ENCODE results near the gene GSE1. TPM values are rescaled to one million over a fixed set of nuclear protein-coding genes. Genes with fewer than 3 reads are reported as not detected.
A peak's percentile ranks its signal among the peaks of the same experiment; 100 is the strongest.

GSE1 gene
- total RNA-seq, 1 experiment from 2014 or later = 124 TPM

- Mint-ChIP-seq H3K27me3 (ENCODE audit: low read depth) (no peaks in the 10 kb centered on the region), H3K4me1 (no peaks in the 10 kb centered on the region), H3K27ac (no peak overlapping the region), H3K36me3 (peaks cover 50% of the 10 kb centered on the region), H3K4me3 (no peak overlapping the region), H3K9me3 (no peaks in the 10 kb centered on the region)
- ATAC-seq (peak; percentile 53), DNase-seq (ENCODE audit: low spot score) (no peak)
- TF ChIP-seq ZNF219 (CRISPR knock-in tag; IDR thresholded peaks at IDR 0.05; ENCODE audit: borderline replicate concordance) (no peak), CBFB (CRISPR knock-in tag; IDR thresholded peaks at IDR 0.05; ENCODE audit: low read depth) (no peak), SOX15 (CRISPR knock-in tag; IDR thresholded peaks at IDR 0.05) (no peak), GTF2I (CRISPR knock-in tag; conservative IDR thresholded peaks at IDR 0.05) (no peak), MLX (CRISPR knock-in tag; IDR thresholded peaks at IDR 0.05) (no peak)
- TF ChIP-seq, protein P1, sequence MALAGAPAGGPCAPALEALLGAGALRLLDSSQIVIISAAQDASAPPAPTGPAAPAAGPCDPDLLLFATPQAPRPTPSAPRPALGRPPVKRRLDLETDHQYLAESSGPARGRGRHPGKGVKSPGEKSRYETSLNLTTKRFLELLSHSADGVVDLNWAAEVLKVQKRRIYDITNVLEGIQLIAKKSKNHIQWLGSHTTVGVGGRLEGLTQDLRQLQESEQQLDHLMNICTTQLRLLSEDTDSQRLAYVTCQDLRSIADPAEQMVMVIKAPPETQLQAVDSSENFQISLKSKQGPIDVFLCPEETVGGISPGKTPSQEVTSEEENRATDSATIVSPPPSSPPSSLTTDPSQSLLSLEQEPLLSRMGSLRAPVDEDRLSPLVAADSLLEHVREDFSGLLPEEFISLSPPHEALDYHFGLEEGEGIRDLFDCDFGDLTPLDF (CRISPR knock-in tag; IDR thresholded peaks at IDR 0.05) = no peak
- ChIA-PET CTCF (interaction anchor here (0.6 to 6.8 kb wide), 15 partner anchors 9 to 282 kb away, joined by 3 to 75 read pairs (median 3); partner anchors contain the start of gene GINS2), POLR2A (interaction anchor here (1.6 kb wide), 1 partner anchor 10 kb away, joined by 4 read pairs; no protein-coding TSS in a partner anchor)
These were observed 62.2 kb downstream of the GSE1 start for GRCh38 chr16:85675251-85675874.

DNA sequence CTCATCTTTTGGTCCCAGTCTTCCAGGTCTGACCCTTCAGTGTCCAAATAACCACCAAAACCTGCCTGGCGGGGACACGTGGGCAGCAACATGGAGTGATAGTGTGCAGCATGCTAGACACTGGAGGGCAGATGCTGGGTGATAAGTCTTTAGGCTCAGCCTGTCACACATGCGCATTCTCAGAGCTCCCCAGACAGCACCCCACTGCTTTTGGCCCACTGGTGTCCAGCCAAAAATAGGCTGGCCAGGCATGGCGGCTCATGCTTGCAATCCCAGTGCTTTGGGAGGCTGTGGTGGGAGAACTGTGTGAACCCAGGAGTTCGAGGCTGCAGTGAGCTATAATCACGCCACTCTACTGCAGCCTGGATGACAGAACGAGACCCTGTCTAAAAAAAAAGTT is 63.3 kb downstream of the GSE1 start:
- no peak overlapping the region for H3K4me3 Mint-ChIP-seq
- no peak for DNase-seq (ENCODE audit: low spot score)
- peaks cover 51% of the 10 kb centered on the region for H3K36me3 Mint-ChIP-seq
- TF ChIP-seq, protein P2, sequence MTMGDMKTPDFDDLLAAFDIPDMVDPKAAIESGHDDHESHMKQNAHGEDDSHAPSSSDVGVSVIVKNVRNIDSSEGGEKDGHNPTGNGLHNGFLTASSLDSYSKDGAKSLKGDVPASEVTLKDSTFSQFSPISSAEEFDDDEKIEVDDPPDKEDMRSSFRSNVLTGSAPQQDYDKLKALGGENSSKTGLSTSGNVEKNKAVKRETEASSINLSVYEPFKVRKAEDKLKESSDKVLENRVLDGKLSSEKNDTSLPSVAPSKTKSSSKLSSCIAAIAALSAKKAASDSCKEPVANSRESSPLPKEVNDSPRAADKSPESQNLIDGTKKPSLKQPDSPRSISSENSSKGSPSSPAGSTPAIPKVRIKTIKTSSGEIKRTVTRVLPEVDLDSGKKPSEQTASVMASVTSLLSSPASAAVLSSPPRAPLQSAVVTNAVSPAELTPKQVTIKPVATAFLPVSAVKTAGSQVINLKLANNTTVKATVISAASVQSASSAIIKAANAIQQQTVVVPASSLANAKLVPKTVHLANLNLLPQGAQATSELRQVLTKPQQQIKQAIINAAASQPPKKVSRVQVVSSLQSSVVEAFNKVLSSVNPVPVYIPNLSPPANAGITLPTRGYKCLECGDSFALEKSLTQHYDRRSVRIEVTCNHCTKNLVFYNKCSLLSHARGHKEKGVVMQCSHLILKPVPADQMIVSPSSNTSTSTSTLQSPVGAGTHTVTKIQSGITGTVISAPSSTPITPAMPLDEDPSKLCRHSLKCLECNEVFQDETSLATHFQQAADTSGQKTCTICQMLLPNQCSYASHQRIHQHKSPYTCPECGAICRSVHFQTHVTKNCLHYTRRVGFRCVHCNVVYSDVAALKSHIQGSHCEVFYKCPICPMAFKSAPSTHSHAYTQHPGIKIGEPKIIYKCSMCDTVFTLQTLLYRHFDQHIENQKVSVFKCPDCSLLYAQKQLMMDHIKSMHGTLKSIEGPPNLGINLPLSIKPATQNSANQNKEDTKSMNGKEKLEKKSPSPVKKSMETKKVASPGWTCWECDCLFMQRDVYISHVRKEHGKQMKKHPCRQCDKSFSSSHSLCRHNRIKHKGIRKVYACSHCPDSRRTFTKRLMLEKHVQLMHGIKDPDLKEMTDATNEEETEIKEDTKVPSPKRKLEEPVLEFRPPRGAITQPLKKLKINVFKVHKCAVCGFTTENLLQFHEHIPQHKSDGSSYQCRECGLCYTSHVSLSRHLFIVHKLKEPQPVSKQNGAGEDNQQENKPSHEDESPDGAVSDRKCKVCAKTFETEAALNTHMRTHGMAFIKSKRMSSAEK (CRISPR knock-in tag; IDR thresholded peaks at IDR 0.05; ENCODE audit: borderline replicate concordance) = no peak
- ATAC-seq = no peak
- H3K4me1 Mint-ChIP-seq = no peaks in the 10 kb centered on the region
- ChIA-PET POLR2A (interaction anchor here (1.6 kb wide), 1 partner anchor 9 kb away, joined by 4 read pairs; no protein-coding TSS in a partner anchor), CTCF (interaction anchor here (1.0 to 6.8 kb wide), 8 partner anchors 13 to 283 kb away, joined by 3 to 75 read pairs (median 6); partner anchors contain the start of gene GINS2)
- H3K27ac Mint-ChIP-seq = peak overlapping the region; percentile 67; the same call in 1 of the 2 replicates
- no peaks in the 10 kb centered on the region for H3K27me3 Mint-ChIP-seq (ENCODE audit: low read depth)
- H3K9me3 Mint-ChIP-seq = no peaks in the 10 kb centered on the region

DNA sequence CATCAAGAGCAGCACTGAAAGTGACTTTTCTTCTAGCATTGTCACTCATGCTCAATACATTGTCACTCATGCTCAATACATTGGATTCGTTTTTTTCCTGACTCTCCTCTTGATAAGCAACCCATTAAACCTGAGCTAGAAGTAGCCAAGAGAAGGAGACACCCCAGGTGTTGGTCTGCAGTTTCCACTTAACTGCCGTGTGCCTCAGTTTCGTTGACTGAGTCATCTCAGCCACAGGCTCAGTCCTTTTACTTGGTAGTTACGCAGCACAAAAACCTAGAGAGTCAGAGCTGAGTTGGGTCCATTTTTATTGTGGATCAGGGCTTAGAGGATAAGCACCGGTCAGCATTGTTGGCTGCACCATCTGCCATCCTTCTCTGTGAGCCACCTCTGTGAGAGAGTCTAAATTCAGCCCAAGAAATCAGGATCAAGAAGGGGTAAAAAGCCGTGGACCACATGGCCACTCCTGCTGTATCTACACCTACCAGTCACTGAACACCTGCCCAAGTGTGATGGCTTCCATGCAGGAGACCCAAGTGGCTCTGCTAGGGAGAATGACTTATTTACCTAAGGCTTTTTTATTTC is 64.4 kb downstream of the GSE1 start:
- Mint-ChIP-seq H3K27ac (peak overlapping the region; percentile 42; the same call in 1 of the 2 replicates), H3K27me3 (ENCODE audit: low read depth) (no peaks in the 10 kb centered on the region), H3K36me3 (peaks cover 45% of the 10 kb centered on the region), H3K9me3 (no peaks in the 10 kb centered on the region), H3K4me3 (no peak overlapping the region), H3K4me1 (no peaks in the 10 kb centered on the region)
- ATAC-seq = no peak
- DNase-seq (ENCODE audit: low spot score) = no peak
- ChIA-PET POLR2A (no interaction called here), CTCF (interaction anchor here (1.0 to 6.8 kb wide), 3 partner anchors 12 to 45 kb away, joined by 3 to 75 read pairs (median 3); no protein-coding TSS in a partner anchor)
- TF ChIP-seq RELA (CRISPR knock-in tag; IDR thresholded peaks at IDR 0.05; ENCODE audit: borderline replicate concordance) (no peak), NFATC4 (CRISPR knock-in tag; IDR thresholded peaks at IDR 0.05) (peak; percentile 8; the same call in 1 of the 2 replicates), OVOL2 (CRISPR knock-in tag; IDR thresholded peaks at IDR 0.05; ENCODE audit: borderline replicate concordance) (no peak)

DNA sequence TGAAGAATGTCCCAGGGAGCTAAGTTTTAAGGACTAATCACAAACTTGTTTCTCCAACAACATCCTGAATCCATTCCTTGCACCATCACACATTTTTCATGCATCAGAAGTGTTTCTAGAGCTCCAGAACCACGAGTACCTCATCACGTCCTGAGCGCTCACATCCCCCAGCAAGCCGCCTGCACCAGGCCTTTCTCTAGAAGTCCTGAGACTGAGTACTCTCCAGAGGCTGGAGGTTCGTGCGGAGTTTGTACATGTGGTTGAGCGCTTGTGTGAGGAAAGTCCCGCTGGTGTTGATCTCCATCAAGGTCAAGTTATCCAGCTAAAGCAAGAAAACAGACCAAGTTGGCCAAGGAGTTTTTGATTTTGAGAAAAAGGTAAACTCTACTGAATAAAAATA is 64.9 kb downstream of the GSE1 start:
- H3K36me3 Mint-ChIP-seq = peaks cover 42% of the 10 kb centered on the region

More for the DNA sequence above, 64.9 kb downstream of the GSE1 start:
- CTCF ChIA-PET = interaction anchor here (1.0 to 6.8 kb wide), 2 partner anchors 11 to 39 kb away, joined by 3 to 75 read pairs; no protein-coding TSS in a partner anchor
- ATAC-seq (no peak), DNase-seq (ENCODE audit: low spot score) (no peak)
- Mint-ChIP-seq H3K9me3 (no peaks in the 10 kb centered on the region), H3K27ac (no peak overlapping the region), H3K27me3 (ENCODE audit: low read depth) (no peaks in the 10 kb centered on the region), H3K4me3 (no peak overlapping the region), H3K4me1 (no peaks in the 10 kb centered on the region)
- POLR2A ChIA-PET = no interaction called here
- TF ChIP-seq, protein P3, sequence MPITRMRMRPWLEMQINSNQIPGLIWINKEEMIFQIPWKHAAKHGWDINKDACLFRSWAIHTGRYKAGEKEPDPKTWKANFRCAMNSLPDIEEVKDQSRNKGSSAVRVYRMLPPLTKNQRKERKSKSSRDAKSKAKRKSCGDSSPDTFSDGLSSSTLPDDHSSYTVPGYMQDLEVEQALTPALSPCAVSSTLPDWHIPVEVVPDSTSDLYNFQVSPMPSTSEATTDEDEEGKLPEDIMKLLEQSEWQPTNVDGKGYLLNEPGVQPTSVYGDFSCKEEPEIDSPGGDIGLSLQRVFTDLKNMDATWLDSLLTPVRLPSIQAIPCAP (CRISPR knock-in tag; IDR thresholded peaks at IDR 0.05) = no peak
- TF ChIP-seq SMAD3 (CRISPR knock-in tag; IDR thresholded peaks at IDR 0.05; ENCODE audit: borderline replicate concordance) = no peak
